ENCODE results near the gene MEFV. TPM values are rescaled to one million over a fixed set of nuclear protein-coding genes. Genes with fewer than 3 reads are reported as not detected.

Gene MEFV
- under 0.01 TPM in 1 of 2 replicates, not detected in the other for total RNA-seq

GRCh38 chr16:3256146-3256865 lies at the start of gene MEFV:
Gene MEFV (minus strand): TSS chr16:3256633. CDS start chr16:3256587, 46 bp downstream.

GRCh38 chr16:3305109-3306068 lies 49.0 kb upstream of the MEFV start, which contains the start of the genes TIGD7 and ZNF75A:
Gene TIGD7 (minus strand): TSS chr16:3305430. CDS start chr16:3300614, 4,816 bp downstream.
Gene ZNF75A (plus strand): TSS chr16:3305497. CDS start chr16:3308429, 2,932 bp downstream.

GRCh38 chr16:3282730-3283542 lies 26.5 kb upstream of the MEFV start, which contains the start of gene ZNF263:
Gene ZNF263 (plus strand): TSS chr16:3283491. CDS start chr16:3283819, 328 bp downstream.

DNA sequence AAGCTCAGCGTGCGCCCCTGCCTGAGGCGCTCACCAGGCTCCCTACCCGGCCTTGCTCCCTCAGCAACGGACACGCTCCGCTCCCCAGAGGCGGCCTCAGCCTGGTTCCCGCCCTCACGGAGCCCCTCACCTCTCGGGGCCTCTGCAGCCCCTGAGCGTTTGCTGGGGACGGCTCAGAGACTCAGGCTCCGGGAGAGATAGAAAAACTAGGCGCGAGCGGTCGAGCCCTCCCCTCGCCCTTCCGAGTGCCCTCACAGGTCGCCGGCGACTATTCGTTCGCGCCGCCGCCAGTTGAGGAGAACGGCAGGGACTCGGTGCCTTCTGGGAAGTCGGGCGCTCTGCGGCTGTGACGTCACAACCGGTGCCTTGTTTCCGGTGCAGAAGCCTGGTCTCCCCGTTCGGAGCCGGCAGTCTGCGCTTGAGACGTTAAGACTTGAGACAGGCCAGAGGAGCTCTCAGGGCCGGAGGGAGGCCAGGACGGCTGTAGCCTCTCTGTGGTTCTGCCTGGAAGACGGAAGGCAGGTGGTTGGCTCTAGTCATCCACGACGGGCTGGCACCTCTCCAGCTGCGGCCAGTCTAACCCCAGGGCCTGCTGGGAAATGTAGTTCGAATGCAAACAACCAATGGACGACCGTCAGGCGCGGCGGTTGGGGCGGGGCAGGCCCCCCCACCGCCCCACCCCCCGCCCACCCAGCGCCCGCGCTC lies 21.4 kb downstream of the MEFV start, which contains the start of gene ZNF200:
TSS of gene ZNF200 (minus strand) at position 302 of the 705 bp plus-strand sequence. CDS start 1,403 bp downstream, outside the sequence.

Other genes starting within 250 kb of the MEFV start
- 0.49 TPM in 1 of 2 replicates, not detected in the other for gene CLDN9, start 243.7 kb downstream of the MEFV start, total RNA-seq
- 0.63 and 0.70 TPM in 2 replicates for gene CLDN6, start 238.4 kb downstream of the MEFV start, total RNA-seq
- gene TNFRSF12A, start 236.3 kb downstream of the MEFV start, total RNA-seq: 298 and 319 TPM in 2 replicates
- 27.3 and 35.7 TPM in 2 replicates for gene HCFC1R1, start 232.7 kb downstream of the MEFV start, total RNA-seq
- gene THOC6, start 232.6 kb downstream of the MEFV start, total RNA-seq: 35.3 and 36.5 TPM in 2 replicates
- gene BICDL2, start 219.7 kb downstream of the MEFV start, total RNA-seq: 18.6 and 24.9 TPM in 2 replicates
- 0.46 and 0.56 TPM in 2 replicates for gene MMP25, start 210.1 kb downstream of the MEFV start, total RNA-seq
- 10.1 and 10.9 TPM in 2 replicates for gene IL32, start 191.0 kb downstream of the MEFV start, total RNA-seq
- gene ZSCAN10, start 157.3 kb downstream of the MEFV start, total RNA-seq: not detected in 2 replicates
- gene ZNF205, start 144.0 kb downstream of the MEFV start, total RNA-seq: 18.0 and 20.3 TPM in 2 replicates
- 4.9 and 9.0 TPM in 2 replicates for gene ZNF213, start 121.6 kb downstream of the MEFV start, total RNA-seq
- gene OR1F1, start 68.4 kb downstream of the MEFV start, total RNA-seq: 0.78 TPM in 1 of 2 replicates, not detected in the other
- gene ZNF200, start 21.5 kb downstream of the MEFV start, total RNA-seq: 5.0 and 5.7 TPM in 2 replicates
- gene ZNF263, start 26.9 kb upstream of the MEFV start, total RNA-seq: 31.0 and 34.0 TPM in 2 replicates
- gene TIGD7, start 48.8 kb upstream of the MEFV start, total RNA-seq: 1.5 TPM in 2 replicates
- 6.1 and 10.2 TPM in 2 replicates for gene ZNF75A, start 48.9 kb upstream of the MEFV start, total RNA-seq
- gene OR2C1, start 99.3 kb upstream of the MEFV start, total RNA-seq: not detected in 2 replicates
- gene ZSCAN32, start 144.4 kb upstream of the MEFV start, total RNA-seq: 12.0 and 14.5 TPM in 2 replicates
- gene ZNF174, start 144.6 kb upstream of the MEFV start, total RNA-seq: 7.4 and 8.3 TPM in 2 replicates
- gene ZNF597, start 186.9 kb upstream of the MEFV start, total RNA-seq: 1.2 and 1.8 TPM in 2 replicates
- 18.3 and 21.7 TPM in 2 replicates for gene NAA60, start 187.0 kb upstream of the MEFV start, total RNA-seq
- gene C16orf90, start 238.9 kb upstream of the MEFV start, total RNA-seq: not detected in 2 replicates
- 10.0 and 16.6 TPM in 2 replicates for gene CLUAP1, start 244.4 kb upstream of the MEFV start, total RNA-seq

All from airway epithelial cell (primary cell).